Liver (tissue), 3 donors: Measurements from ENCODE around the gene CASP10.

Source experiments
- ATF3 ChIP-seq: IDR thresholded peaks from 2 replicates; pipeline ENCODE4 v1.6.1; 2016; ENCODE audit warnings: antibody characterized with exemption
- CTCF ChIP-seq: fragments of 150-350 bp; IDR thresholded peaks from 2 replicates; pipeline ENCODE4 v1.5.1; 2017; ENCODE audit warnings: improper control_type of control experiment, low read depth, low read length; ENCODE audit not compliant: missing input control
- EGR1 ChIP-seq, 2 donors: IDR thresholded peaks; 2 replicates each; pipeline ENCODE4 v1.6.1; 2016 to 2018; ENCODE audit warnings: antibody characterized with exemption in 2 of 2, low read depth in 2 of 2
- JUND ChIP-seq, 2 donors: IDR thresholded peaks; 2 replicates each; pipeline ENCODE4 v1.6.1; 2016; ENCODE audit warnings: antibody characterized with exemption in 2 of 2
- NR2F2 ChIP-seq: IDR thresholded peaks from 2 replicates; pipeline ENCODE4 v1.6.1; 2016; ENCODE audit warnings: antibody characterized with exemption
- REST ChIP-seq: IDR thresholded peaks from 2 replicates; pipeline ENCODE4 v1.6.1; 2016; ENCODE audit warnings: antibody characterized with exemption, mild to moderate bottlenecking
- SP1 ChIP-seq: IDR thresholded peaks from 2 replicates; pipeline ENCODE4 v1.6.1; 2018; ENCODE audit warnings: antibody characterized with exemption, mild to moderate bottlenecking
- TAF1 ChIP-seq: conservative IDR thresholded peaks from 2 replicates; pipeline ENCODE4 v1.6.1; 2016; ENCODE audit warnings: antibody characterized with exemption, mild to moderate bottlenecking
- YY1 ChIP-seq: IDR thresholded peaks from 2 replicates; pipeline ENCODE4 v1.6.1; 2016; ENCODE audit warnings: antibody characterized with exemption, mild to moderate bottlenecking
- TF ChIP-seq, protein P1 (sequence below): IDR thresholded peaks from 2 replicates; pipeline ENCODE4 v1.6.1; 2016; ENCODE audit warnings: antibody characterized with exemption
- donor health status: healthy.
- donor health status: healthy.

DNA sequence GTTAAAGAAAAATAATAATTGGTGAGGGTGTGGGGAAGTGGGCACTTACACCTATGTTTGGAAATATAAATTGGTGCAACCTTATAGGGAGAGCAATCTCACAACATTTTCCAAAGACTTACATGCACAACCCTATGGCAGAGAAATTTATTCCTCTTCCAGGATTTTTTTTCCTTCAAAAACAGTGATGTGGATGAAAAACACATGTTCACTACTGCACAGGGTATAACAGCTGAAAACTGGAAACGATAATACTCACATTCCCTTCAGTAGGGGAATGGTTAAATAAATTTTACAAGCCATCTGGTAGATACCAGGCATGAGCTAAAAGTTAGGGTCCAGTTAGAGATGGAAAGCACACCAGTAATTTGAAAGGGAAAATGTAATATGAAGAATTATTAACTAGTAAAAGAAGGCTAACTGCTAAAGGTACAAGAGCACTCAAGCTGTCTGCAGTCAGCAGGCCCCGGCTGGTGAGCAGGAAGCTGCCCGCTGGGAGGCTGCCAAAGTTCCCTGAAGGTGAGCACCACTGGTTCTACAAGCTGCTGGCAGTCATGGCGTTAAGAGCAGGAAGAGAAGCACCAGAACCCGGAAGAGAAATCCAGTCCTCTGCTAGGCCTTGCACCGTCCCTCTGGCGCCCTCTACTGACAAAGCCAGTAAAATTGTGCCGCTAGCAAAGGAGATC lies 49.0 kb downstream of the CASP10 start:
- TF ChIP-seq CTCF, result peak; percentile 95
- TF ChIP-seq, protein P1, sequence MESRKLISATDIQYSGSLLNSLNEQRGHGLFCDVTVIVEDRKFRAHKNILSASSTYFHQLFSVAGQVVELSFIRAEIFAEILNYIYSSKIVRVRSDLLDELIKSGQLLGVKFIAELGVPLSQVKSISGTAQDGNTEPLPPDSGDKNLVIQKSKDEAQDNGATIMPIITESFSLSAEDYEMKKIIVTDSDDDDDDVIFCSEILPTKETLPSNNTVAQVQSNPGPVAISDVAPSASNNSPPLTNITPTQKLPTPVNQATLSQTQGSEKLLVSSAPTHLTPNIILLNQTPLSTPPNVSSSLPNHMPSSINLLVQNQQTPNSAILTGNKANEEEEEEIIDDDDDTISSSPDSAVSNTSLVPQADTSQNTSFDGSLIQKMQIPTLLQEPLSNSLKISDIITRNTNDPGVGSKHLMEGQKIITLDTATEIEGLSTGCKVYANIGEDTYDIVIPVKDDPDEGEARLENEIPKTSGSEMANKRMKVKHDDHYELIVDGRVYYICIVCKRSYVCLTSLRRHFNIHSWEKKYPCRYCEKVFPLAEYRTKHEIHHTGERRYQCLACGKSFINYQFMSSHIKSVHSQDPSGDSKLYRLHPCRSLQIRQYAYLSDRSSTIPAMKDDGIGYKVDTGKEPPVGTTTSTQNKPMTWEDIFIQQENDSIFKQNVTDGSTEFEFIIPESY, result no peak
- no peak for TF ChIP-seq ATF3
- TF ChIP-seq JUND (IDR thresholded peaks at IDR 0.05), result peak in 1 of 2 donors; percentile 57
- TF ChIP-seq REST, result no peak
- TF ChIP-seq EGR1 (IDR thresholded peaks at IDR 0.05; ENCODE audit: low read depth in 2 of 2), result no peak
- peak; percentile 67 for TF ChIP-seq SP1
- TF ChIP-seq NR2F2, result no peak
- no peak for TF ChIP-seq TAF1
- TF ChIP-seq YY1, result peak; percentile 88
